ENCODE measurements around the gene C3orf22.

- TF ChIP-seq POLR2A (IDR thresholded peaks at IDR 0.05) (no peak), CTCF (IDR thresholded peaks at IDR 0.05) (no peak), POLR2AphosphoS5 (IDR thresholded peaks at IDR 0.05) (no peak), EP300 (IDR thresholded peaks at IDR 0.05) (no peak)
These were observed 9.9 kb downstream of the C3orf22 start for GRCh38 chr3:126548556-126549466.

Data from gastroesophageal sphincter (tissue), 3 donors.